Measurements from ENCODE around the gene SENP2.

SENP2 gene

DNA sequence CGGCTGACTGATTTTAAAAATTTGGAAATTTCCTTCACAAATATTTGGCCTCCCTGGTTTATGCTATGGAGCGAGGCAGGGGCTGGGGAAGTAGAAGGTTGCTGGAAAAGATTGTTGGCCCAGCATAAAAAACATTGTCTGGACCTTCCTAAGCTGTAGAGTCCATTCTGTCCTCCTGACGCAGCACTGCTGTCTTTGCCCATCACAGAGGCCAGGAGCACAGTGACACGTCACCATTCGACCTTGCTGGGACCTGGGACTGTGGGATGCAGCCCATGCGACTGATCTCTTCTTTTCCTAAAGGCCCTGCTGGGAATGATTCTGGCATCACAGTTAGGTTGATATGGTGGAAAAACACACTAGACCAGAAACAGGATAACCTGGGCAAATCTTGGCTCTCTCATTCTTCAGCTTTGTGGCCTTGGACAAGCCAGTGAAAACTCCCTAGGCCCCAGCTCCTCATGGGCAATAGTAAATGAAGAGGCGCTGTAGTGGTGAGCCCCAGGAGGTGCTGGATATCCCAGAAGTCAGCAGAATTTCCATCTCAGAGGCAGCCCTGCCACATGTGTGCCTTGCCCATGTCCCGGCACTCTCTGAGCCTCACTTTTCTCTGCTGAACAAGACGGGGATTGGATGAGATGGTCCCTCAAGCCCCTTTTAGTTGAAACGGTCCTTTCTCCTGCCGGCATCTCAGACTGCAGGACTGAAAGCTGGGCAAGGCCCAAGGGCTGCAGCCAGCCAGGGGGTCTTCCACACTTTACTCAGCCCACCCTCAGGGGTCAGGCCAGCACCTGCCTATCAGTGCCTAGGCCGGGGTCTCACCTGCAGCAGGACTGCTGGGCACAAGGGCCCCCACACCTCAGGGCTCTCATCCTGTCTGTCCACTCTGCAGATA lies 69.6 kb downstream of the SENP2 start:
- Histone ChIP-seq H3K79me2 (ENCODE audit: low read length) (no peaks in the 10 kb centered on the region), H3K4me2 (ENCODE audit: low read length) (no peak overlapping the region), H2AFZ (ENCODE audit: low read depth, low read length) (no peak overlapping the region)

DNA sequence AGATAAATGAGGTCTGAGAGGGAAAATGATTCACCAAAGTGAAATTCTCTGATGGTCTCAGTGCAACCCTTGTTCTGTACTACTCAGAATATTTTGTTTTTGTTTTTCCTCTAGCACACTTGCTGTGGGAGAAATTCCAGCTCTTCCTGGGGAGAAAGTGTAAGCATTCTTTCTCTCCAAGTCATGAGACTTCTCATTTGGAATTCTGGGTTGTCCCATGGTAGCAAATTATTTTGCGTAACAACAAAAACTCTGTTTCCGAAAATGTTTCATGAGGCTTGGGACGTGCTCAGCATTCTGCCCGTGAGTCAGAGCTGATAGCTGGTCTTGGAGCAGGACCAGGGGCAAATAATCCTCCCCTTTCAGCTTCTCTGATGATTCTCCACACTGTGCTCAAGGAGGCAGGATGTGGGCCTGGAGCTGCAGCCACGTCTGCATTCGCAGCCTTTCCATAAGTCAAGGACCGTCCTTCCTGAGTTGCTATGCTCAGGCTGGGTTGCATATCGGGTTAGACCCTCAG lies 70.3 kb downstream of the SENP2 start:
- H3K9me3 ChIP-seq (ENCODE audit: insufficient read depth, low read length) = no peaks in the 10 kb centered on the region
- H3K27me3 ChIP-seq (ENCODE audit: low read depth, low read length) = 0 out of 2 replicates have a peak, but pooled peaks cover 5% of the 10 kb centered on the region
- no peaks in the 10 kb centered on the region for H3K79me2 ChIP-seq (ENCODE audit: low read length)
- no peaks in the 10 kb centered on the region for H3K36me3 ChIP-seq (replicated peaks; ENCODE audit: low read depth, low read length)
- no peak overlapping the region for H2AFZ ChIP-seq (ENCODE audit: low read depth, low read length)
- H3K27ac ChIP-seq (ENCODE audit: low read length) = no peak overlapping the region
- no peaks in the 10 kb centered on the region for H4K20me1 ChIP-seq (ENCODE audit: insufficient read depth, low read length)
- no peak overlapping the region for H3K9ac ChIP-seq (ENCODE audit: low read length)
- H3K4me2 ChIP-seq (ENCODE audit: low read length) = no peak overlapping the region
- H3K4me3 ChIP-seq (ENCODE audit: low read length) = no peak overlapping the region
- H3K4me1 ChIP-seq (ENCODE audit: low read length) = peaks cover 4% of the 10 kb centered on the region; the same call in 1 of the 2 replicates
- TF ChIP-seq, protein P1, sequence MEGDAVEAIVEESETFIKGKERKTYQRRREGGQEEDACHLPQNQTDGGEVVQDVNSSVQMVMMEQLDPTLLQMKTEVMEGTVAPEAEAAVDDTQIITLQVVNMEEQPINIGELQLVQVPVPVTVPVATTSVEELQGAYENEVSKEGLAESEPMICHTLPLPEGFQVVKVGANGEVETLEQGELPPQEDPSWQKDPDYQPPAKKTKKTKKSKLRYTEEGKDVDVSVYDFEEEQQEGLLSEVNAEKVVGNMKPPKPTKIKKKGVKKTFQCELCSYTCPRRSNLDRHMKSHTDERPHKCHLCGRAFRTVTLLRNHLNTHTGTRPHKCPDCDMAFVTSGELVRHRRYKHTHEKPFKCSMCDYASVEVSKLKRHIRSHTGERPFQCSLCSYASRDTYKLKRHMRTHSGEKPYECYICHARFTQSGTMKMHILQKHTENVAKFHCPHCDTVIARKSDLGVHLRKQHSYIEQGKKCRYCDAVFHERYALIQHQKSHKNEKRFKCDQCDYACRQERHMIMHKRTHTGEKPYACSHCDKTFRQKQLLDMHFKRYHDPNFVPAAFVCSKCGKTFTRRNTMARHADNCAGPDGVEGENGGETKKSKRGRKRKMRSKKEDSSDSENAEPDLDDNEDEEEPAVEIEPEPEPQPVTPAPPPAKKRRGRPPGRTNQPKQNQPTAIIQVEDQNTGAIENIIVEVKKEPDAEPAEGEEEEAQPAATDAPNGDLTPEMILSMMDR (IDR thresholded peaks at IDR 0.05; ENCODE audit: low read depth, low read length) = no peak
- TF ChIP-seq EZH2phosphoT487 (IDR thresholded peaks at IDR 0.05; ENCODE audit: low read depth) = no peak

More for the DNA sequence above, 69.6 kb downstream of the SENP2 start:
- Histone ChIP-seq H3K4me3 (ENCODE audit: low read length) (no peak overlapping the region), H3K36me3 (replicated peaks; ENCODE audit: low read depth, low read length) (no peaks in the 10 kb centered on the region), H3K27ac (ENCODE audit: low read length) (no peak overlapping the region), H4K20me1 (ENCODE audit: insufficient read depth, low read length) (no peaks in the 10 kb centered on the region), H3K27me3 (ENCODE audit: low read depth, low read length) (0 out of 2 replicates have a peak, but pooled peaks cover under 1% of the 10 kb centered on the region), H3K4me1 (ENCODE audit: low read length) (peaks cover 4% of the 10 kb centered on the region; the same call in 1 of the 2 replicates), H3K9me3 (ENCODE audit: insufficient read depth, low read length) (no peaks in the 10 kb centered on the region), H3K9ac (ENCODE audit: low read length) (no peak overlapping the region)
- TF ChIP-seq, protein P1 (IDR thresholded peaks at IDR 0.05; ENCODE audit: low read depth, low read length) = no peak

- TF ChIP-seq, protein P1 (IDR thresholded peaks at IDR 0.05; ENCODE audit: low read depth, low read length) = no peak
- no peak for TF ChIP-seq EZH2phosphoT487 (IDR thresholded peaks at IDR 0.05; ENCODE audit: low read depth)
Measured at GRCh38 chr3:185657211-185657610, 71.1 kb downstream of the SENP2 start.

More at GRCh38 chr3:185657211-185657610, 71.1 kb downstream of the SENP2 start:
- Histone ChIP-seq H3K4me2 (ENCODE audit: low read length) (no peak overlapping the region), H3K9me3 (ENCODE audit: insufficient read depth, low read length) (no peaks in the 10 kb centered on the region), H3K27me3 (ENCODE audit: low read depth, low read length) (0 out of 2 replicates have a peak, but pooled peaks cover 5% of the 10 kb centered on the region), H4K20me1 (ENCODE audit: insufficient read depth, low read length) (no peaks in the 10 kb centered on the region), H3K27ac (ENCODE audit: low read length) (no peak overlapping the region), H3K9ac (ENCODE audit: low read length) (no peak overlapping the region), H3K4me1 (ENCODE audit: low read length) (peaks cover 4% of the 10 kb centered on the region; the same call in 1 of the 2 replicates), H3K79me2 (ENCODE audit: low read length) (no peaks in the 10 kb centered on the region), H2AFZ (ENCODE audit: low read depth, low read length) (no peak overlapping the region), H3K36me3 (replicated peaks; ENCODE audit: low read depth, low read length) (no peaks in the 10 kb centered on the region), H3K4me3 (ENCODE audit: low read length) (no peak overlapping the region)

Measured in OCI-LY3 (cell line).